GM12873 (cell line): Measurements from ENCODE around the gene SHTN1.

Source experiments
- TF ChIP-seq, protein P1 (sequence below): IDR thresholded peaks from 2 replicates; pipeline ENCODE4 v1.5.1; 2012; ENCODE audit warnings: low read depth, mild to moderate bottlenecking, moderate library complexity, low read length, control low read depth; ENCODE audit not compliant: insufficient read depth; ENCODE audit errors: missing control alignments

The SHTN1 gene

DNA sequence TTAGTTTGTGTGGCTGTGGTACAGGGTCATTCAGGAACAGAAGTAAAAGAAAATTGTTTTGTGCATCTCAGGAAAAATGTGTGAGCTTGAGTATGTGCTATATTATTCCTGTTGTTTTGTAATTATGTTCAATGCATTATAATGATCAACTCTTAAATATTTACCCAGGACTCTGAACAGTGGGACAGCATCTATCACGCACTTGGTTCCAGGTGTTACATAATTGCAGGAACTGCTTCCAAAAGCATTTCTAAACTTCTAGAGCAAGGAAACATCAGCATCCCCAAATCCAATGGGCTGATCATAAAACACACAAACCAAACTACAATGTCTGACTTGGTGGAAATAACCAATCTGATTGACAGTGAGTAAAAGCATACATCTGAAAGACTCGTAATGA, 129.1 kb downstream of the SHTN1 start:
- TF ChIP-seq, protein P1, sequence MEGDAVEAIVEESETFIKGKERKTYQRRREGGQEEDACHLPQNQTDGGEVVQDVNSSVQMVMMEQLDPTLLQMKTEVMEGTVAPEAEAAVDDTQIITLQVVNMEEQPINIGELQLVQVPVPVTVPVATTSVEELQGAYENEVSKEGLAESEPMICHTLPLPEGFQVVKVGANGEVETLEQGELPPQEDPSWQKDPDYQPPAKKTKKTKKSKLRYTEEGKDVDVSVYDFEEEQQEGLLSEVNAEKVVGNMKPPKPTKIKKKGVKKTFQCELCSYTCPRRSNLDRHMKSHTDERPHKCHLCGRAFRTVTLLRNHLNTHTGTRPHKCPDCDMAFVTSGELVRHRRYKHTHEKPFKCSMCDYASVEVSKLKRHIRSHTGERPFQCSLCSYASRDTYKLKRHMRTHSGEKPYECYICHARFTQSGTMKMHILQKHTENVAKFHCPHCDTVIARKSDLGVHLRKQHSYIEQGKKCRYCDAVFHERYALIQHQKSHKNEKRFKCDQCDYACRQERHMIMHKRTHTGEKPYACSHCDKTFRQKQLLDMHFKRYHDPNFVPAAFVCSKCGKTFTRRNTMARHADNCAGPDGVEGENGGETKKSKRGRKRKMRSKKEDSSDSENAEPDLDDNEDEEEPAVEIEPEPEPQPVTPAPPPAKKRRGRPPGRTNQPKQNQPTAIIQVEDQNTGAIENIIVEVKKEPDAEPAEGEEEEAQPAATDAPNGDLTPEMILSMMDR: no peak

DNA sequence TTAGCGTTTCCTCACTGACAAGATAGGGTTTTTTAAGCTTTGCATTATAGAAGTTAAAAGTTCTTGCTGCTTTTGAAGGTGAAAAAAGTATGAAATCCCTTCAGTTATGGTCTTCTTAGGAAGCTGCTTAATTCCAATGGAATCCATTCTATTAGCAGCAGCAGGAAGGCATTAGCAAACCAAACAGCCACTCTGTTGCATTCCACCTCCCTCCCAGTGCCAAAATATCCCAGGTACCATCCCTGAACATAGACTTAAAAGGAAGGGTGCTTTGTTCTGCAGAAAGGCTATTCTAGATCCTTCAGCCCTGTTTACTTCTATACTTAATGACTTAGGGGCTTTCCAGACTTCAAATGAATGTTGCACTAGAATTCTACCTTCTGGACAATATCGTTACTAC, 131.9 kb downstream of the SHTN1 start:
- TF ChIP-seq, protein P1: no peak

DNA sequence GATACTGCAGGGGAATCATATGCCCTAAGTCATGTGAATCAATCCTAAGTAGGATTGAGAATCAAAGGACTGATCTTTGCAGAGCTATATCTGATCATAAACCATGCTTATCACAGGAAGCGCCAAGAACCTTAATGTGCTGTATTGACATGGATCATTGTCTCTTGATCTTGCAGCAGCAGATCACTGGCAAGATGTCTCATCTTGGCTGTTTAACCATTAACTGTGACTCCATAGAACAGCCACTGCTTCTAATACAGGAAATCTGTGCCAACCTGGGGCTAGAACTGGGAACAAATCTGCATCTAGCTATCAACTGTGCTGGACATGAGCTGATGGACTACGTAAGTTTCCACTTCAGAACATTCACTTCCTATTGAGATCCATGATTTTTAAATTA, 134.0 kb downstream of the SHTN1 start:
- TF ChIP-seq, protein P1: no peak

DNA sequence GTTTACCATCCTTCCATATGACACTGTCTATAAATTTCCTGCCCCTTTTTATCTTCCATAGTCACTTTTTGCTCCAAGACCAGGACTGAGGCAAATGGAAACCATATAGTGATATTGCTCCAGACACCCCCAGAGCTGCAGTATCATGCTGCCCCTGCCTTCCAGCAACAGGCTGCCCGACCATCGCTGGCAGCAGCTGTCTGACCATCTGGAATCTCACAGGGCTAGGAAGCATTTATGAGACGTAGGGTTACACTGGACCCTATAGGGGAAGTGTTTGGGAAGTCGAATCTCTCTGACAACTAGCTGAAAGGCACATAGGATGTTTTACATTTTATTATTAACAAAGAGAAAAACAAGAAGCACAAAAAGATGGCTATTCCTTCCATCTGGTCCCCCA, 136.3 kb downstream of the SHTN1 start:
- TF ChIP-seq, protein P1: no peak

DNA sequence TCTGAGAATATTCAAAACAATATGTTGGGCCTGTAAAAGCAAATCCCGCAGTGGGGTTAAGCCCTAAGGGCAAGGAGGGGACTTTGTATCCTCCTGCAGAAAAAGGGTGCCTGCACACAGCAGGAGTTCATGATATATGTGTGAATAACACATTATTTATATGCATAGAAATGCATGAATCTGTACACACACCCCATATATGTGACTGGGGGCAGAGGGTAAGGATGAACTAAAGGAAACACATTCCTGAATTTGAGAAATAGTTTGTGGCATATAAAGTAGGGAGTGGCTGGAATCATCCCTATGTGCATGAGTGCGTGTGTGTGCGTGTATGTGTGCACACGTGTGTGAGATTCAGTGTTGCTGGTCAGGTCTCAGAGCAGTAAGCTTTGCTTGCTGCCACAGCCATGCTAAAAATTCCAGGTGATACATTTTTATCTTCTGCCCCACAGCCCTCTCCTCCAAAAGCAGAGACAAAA, 136.8 kb downstream of the SHTN1 start:
- TF ChIP-seq, protein P1: no peak

DNA sequence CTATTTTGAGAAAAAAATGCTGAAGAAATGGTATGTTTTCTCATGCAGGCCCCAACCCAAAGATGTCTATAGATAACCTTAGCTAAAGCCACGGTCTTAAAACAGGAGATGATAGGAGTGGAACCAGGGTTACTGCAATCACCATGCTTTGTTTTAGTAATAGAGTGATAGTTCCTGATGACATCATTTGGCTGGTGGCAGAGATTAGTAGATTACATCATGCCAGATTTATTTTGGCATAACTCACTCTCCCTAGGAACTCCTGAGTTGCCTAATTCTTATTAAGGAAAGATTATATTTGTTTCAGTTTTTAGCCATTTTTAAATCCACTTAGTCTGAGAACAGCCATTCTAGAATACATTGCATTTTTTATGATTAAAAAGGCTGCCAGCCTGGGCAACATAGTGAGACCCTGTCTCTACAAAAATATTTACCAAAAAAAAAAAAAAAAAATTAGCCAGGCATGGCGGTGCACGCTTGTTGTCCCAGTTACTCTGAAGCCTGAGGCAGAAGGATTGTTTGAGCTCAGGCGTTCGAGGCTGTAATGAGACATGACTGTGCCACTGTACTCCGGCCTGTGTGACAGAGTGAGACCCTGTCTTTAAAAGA, 137.9 kb downstream of the SHTN1 start:
- TF ChIP-seq, protein P1: no peak

DNA sequence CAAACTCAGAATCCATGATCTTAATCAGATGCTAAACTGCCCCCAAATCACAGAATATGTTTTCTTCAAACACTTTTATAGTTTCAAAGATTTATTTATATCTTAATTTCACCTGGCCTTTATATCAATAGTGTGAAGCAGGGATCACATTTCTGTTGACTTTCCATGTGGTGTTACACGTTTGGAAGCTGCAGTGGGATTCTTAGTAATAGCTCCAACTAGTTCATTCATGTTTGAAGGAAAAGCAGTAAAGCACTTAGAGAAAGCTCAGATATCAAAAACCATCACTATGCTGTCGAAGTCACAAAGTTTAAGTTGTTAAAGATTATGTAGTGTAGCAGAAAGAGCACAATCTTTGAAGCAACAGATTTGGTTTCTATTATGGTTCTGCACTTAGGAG, 138.9 kb downstream of the SHTN1 start:
- TF ChIP-seq, protein P1: no peak
